Fibroblast of the conjunctiva (primary cell): ENCODE data around the gene SCN2B.
A peak's percentile ranks its signal among the peaks of the same experiment; 100 is the strongest.

Source experiments
- DNase-seq: peaks from one replicate; pipeline ENCODE4 v3.0.0-alpha.2; 2010; ENCODE audit warnings: low read depth

The SCN2B gene

GRCh38 chr11:118175993-118176777 is at the start of gene SCN2B:
Gene SCN2B, minus strand, starts transcription at chr11:118176639. Its CDS starts 208 bp downstream, at chr11:118176431.
- peak; percentile 12 for DNase-seq

- no peak for DNase-seq
Measured at GRCh38 chr11:118224511-118225188, 48.2 kb upstream of the SCN2B start, which contains the start of gene JAML. Gene JAML, minus strand, starts transcription at chr11:118225011. Its CDS starts 10,145 bp downstream, at chr11:118214866.

- no peak for DNase-seq
Measured at GRCh38 chr11:118223992-118224391, 47.6 kb upstream of the SCN2B start.

- no peak for DNase-seq
Measured at GRCh38 chr11:118223570-118223969, 47.1 kb upstream of the SCN2B start.

GRCh38 chr11:118222437-118222836 is 46.0 kb upstream of the SCN2B start:
- DNase-seq: no peak

- no peak for DNase-seq
Measured at GRCh38 chr11:118221419-118221818, 45.0 kb upstream of the SCN2B start.

- DNase-seq: no peak
Measured at GRCh38 chr11:118219732-118220131, 43.3 kb upstream of the SCN2B start.

- no peak for DNase-seq
Measured at GRCh38 chr11:118219244-118219643, 42.8 kb upstream of the SCN2B start.

GRCh38 chr11:118217575-118217974 is 41.1 kb upstream of the SCN2B start:
- DNase-seq: no peak

GRCh38 chr11:118216621-118217481 is 40.4 kb upstream of the SCN2B start:
- no peak for DNase-seq

- DNase-seq: no peak
Measured at GRCh38 chr11:118215765-118216164, 39.3 kb upstream of the SCN2B start.

- no peak for DNase-seq
Measured at GRCh38 chr11:118215262-118215661, 38.8 kb upstream of the SCN2B start.

- DNase-seq: no peak
Measured at GRCh38 chr11:118214210-118214914, 37.9 kb upstream of the SCN2B start.

GRCh38 chr11:118213781-118214180 is 37.3 kb upstream of the SCN2B start:
- no peak for DNase-seq

- no peak for DNase-seq
Measured at GRCh38 chr11:118213201-118213600, 36.8 kb upstream of the SCN2B start.

- no peak for DNase-seq
Measured at GRCh38 chr11:118212781-118213191, 36.3 kb upstream of the SCN2B start.

- no peak for DNase-seq
Measured at GRCh38 chr11:118212131-118212725, 35.8 kb upstream of the SCN2B start.

- DNase-seq: no peak
Measured at GRCh38 chr11:118211006-118211405, 34.6 kb upstream of the SCN2B start.

- no peak for DNase-seq
Measured at GRCh38 chr11:118210323-118210722, 33.9 kb upstream of the SCN2B start.

- DNase-seq: no peak
Measured at GRCh38 chr11:118209033-118209432, 32.6 kb upstream of the SCN2B start.

GRCh38 chr11:118207079-118207478 is 30.6 kb upstream of the SCN2B start:
- no peak for DNase-seq
